ES-I3 (cell line): ENCODE results near the gene SERPINE1.

Source experiments
- H3K36me3 ChIP-seq: 2 replicates; pipeline ENCODE4 v1.6.1; 2013; ENCODE audit warnings: mild to moderate bottlenecking, low read length, control low read depth, moderate library complexity; ENCODE audit not compliant: insufficient read depth
- H3K4me1 ChIP-seq: 2 replicates; pipeline ENCODE4 v1.6.1; 2013; ENCODE audit warnings: mild to moderate bottlenecking, control low read depth, low read length; ENCODE audit not compliant: insufficient read depth
- H3K9ac ChIP-seq: 2 replicates; pipeline ENCODE4 v1.6.1; 2013; ENCODE audit warnings: low read depth, mild to moderate bottlenecking, low read length, moderate library complexity
- H3K9me3 ChIP-seq: 2 replicates; pipeline ENCODE4 v1.6.1; 2013; ENCODE audit warnings: mild to moderate bottlenecking, low read length, moderate library complexity; ENCODE audit not compliant: control insufficient read depth, insufficient read depth

SERPINE1 gene

GRCh38 chr7:101170617-101171441 is 43.9 kb downstream of the SERPINE1 start:
- Histone ChIP-seq H3K4me1 (peaks cover 16% of the 10 kb centered on the region), H3K9ac (peak overlapping the region; percentile 40), H3K36me3 (no peaks in the 10 kb centered on the region), H3K9me3 (no peaks in the 10 kb centered on the region)

DNA sequence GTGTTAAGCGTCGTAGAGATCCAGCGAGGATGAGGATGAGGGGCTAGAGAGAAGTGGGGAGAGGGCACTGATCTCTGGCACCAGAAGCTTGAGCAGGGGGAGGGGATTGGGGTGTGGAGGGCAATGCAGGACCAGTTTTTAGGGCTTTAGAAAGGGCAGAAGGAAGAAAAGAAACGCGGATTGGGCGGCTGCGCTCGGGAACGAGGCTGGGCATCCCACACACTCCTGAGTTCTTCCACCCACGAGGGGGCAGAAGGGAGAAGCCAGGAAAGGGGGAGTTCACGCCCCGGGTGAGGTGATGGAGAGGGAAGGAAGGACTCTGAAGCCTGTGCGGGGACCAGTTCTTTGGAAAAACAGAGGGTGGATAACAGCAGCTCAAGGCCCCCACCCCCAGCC is 44.5 kb downstream of the SERPINE1 start:
- Histone ChIP-seq H3K36me3 (no peaks in the 10 kb centered on the region), H3K9ac (peak overlapping the region; percentile 40; the same call in 1 of the 2 replicates), H3K9me3 (no peaks in the 10 kb centered on the region), H3K4me1 (peaks cover 16% of the 10 kb centered on the region)

GRCh38 chr7:101172005-101172853 is 45.3 kb downstream of the SERPINE1 start:
- H3K36me3 ChIP-seq, result no peaks in the 10 kb centered on the region
- peaks cover 16% of the 10 kb centered on the region for H3K4me1 ChIP-seq
- no peaks in the 10 kb centered on the region for H3K9me3 ChIP-seq
- peak overlapping the region; percentile 40; the same call in 1 of the 2 replicates for H3K9ac ChIP-seq

GRCh38 chr7:101172854-101173751 is 46.2 kb downstream of the SERPINE1 start:
- Histone ChIP-seq H3K36me3 (no peaks in the 10 kb centered on the region), H3K4me1 (peaks cover 11% of the 10 kb centered on the region), H3K9ac (peak overlapping the region; percentile 40), H3K9me3 (no peaks in the 10 kb centered on the region)

GRCh38 chr7:101173752-101174244 is 46.9 kb downstream of the SERPINE1 start:
- Histone ChIP-seq H3K4me1 (peaks cover 7% of the 10 kb centered on the region), H3K9ac (peak overlapping the region; percentile 40; the same call in 1 of the 2 replicates), H3K9me3 (no peaks in the 10 kb centered on the region), H3K36me3 (no peaks in the 10 kb centered on the region)

- H3K9me3 ChIP-seq, result no peaks in the 10 kb centered on the region
- peaks cover 5% of the 10 kb centered on the region for H3K4me1 ChIP-seq
- peak overlapping the region; percentile 40; the same call in 1 of the 2 replicates for H3K9ac ChIP-seq
- no peaks in the 10 kb centered on the region for H3K36me3 ChIP-seq
These were observed 47.5 kb downstream of the SERPINE1 start for GRCh38 chr7:101174322-101174854.

DNA sequence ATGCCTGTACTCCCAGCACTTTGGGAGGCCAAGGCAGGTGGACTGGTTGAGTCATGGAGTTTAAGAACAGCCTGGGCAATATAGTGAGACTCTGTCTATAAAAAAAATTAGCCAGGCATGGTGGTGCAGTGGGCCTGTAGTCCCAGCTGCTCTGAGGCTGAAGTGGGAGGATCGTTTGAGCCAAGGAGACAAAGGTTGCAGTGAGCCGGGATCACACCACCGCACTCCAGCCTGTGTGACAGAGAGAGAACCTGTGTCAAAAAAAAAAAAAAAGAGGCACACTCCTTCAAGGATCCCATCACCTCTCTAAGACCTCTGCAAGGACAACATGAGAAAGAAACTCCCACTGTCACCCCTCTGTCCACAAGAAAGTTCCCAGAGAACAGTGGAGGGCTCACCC is 48.8 kb downstream of the SERPINE1 start:
- Histone ChIP-seq H3K9me3 (no peaks in the 10 kb centered on the region), H3K36me3 (no peaks in the 10 kb centered on the region), H3K4me1 (peaks cover 3% of the 10 kb centered on the region), H3K9ac (no peak overlapping the region)

GRCh38 chr7:101177644-101178043 is 50.7 kb downstream of the SERPINE1 start:
- H3K4me1 ChIP-seq, result peaks cover 4% of the 10 kb centered on the region
- no peaks in the 10 kb centered on the region for H3K36me3 ChIP-seq
- H3K9me3 ChIP-seq, result no peaks in the 10 kb centered on the region
- H3K9ac ChIP-seq, result no peak overlapping the region

- peak overlapping the region; percentile 61; the same call in 1 of the 2 replicates for H3K9ac ChIP-seq
- H3K9me3 ChIP-seq, result no peaks in the 10 kb centered on the region
- peaks cover 4% of the 10 kb centered on the region for H3K4me1 ChIP-seq
- H3K36me3 ChIP-seq, result no peaks in the 10 kb centered on the region
These were observed 52.2 kb downstream of the SERPINE1 start for GRCh38 chr7:101179117-101179516.

DNA sequence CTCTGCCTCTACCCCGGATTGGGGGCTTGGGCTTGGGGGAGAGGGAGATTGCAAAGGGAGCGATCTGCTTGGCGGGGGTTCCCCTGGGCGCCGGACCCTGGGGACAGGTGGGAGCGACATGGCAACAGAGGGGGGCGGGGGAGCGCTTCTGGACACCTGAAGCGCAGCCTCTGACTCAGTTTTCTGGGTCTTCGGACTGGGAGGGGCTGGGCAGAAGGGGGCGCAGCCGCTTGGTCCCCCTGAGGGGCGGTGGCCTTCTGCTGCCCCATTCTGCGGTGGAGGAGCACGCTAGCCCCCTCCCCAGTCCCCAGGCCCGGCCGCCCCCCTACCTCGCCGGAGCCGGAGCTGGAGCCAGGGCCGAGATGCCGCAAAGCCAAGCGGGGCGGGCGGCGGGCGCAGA is 52.8 kb downstream of the SERPINE1 start:
- Histone ChIP-seq H3K4me1 (peaks cover 4% of the 10 kb centered on the region), H3K9ac (peak overlapping the region; percentile 61), H3K36me3 (no peaks in the 10 kb centered on the region), H3K9me3 (no peaks in the 10 kb centered on the region)

DNA sequence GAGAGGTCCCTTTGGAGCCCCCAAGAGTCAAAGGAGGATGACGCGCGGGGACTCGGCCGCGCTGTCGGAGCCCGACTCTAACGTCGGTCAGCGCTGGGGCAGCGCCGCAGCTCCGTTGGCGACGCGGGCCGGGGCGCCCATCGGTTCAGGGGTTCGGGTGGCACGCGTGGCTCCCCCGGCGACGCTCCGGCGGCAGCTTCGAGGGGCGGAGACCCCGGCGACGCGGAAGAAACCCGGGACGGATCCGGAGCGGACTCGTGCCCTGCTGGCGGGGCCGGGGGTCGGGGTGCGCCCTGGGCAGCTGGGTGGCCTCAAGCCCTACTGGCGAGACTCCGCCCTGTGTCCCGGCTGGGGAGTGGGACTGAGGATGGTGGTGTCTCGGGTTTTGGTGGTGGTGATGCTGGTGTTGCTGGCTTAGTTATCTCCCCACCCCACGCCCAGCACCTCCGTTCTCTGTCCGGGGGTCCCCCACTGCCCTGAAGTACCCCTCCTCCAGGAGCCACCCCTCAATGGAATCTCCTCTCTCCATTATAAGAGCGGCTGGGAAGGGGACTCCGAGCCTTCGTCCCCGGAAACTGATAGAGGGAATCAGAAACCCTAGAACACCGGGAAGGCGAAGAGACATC is 53.3 kb downstream of the SERPINE1 start, which contains the start of gene NAT16:
Gene NAT16, minus strand, starts transcription at position 164 of the 626 bp plus-strand sequence. CDS start 5,486 bp downstream, outside the sequence.
- Histone ChIP-seq H3K4me1 (peaks cover 5% of the 10 kb centered on the region), H3K36me3 (no peaks in the 10 kb centered on the region), H3K9ac (peak within 1 kb of the TSS; percentile 61), H3K9me3 (no peaks in the 10 kb centered on the region)

DNA sequence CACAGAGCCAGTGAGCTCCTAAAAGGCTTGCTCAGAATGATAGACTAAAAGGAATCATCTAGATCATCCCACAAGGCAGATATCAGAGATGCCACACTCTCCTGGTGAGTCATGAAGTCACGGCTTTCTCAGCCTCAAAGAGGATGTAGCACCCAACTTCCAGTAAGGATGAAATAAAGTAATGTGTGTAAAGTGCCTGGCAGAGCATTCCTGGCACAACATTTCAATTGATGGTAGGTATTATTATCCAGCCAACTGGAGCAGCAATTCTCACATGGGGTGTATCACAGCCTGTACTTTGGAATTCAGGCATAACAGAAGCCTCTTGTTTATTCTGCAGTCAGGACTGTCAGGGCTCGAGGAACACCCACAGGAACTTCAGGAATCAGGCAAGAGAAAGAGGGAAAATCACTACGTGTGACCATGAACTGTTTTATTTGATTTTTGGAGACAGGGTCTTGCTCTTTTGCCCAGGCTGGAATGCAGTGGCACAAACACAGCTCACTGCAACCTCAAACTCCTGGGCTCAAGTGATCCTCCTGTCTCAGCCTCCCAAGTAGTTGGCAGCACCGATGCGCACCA is 58.4 kb downstream of the SERPINE1 start:
- Histone ChIP-seq H3K36me3 (no peaks in the 10 kb centered on the region), H3K9me3 (no peaks in the 10 kb centered on the region), H3K4me1 (peaks cover 8% of the 10 kb centered on the region), H3K9ac (no peak overlapping the region)

- H3K4me1 ChIP-seq, result peaks cover 8% of the 10 kb centered on the region
- no peaks in the 10 kb centered on the region for H3K36me3 ChIP-seq
- no peaks in the 10 kb centered on the region for H3K9me3 ChIP-seq
- no peak overlapping the region for H3K9ac ChIP-seq
These were observed 59.3 kb downstream of the SERPINE1 start for GRCh38 chr7:101186194-101186593.
